HEK293 (cell line): Measurements from ENCODE around the gene DNAJC4.

Experiments used
- CTCF ChIA-PET: fragments of 350-600 bp; formaldehyde crosslinking; extraction: SDS; loops from one replicate; lab custom pipeline; 2021; ENCODE audit warnings: antibody characterized with exemption; lab: Yijun Ruan, JAX
- POLR2A ChIA-PET: fragments of 300-600 bp; formaldehyde crosslinking; extraction: SDS; loops from one replicate; lab custom pipeline; 2020; ENCODE audit warnings: antibody characterized with exemption, inconsistent platforms; lab: Yijun Ruan, JAX
- H3K27ac ChIP-seq: fragments of 200-500 bp; sonication (Bioruptor generic); 2 replicates; pipeline ENCODE4 v1.5.1; 2014; ENCODE audit warnings: low read depth, low read length, control low read depth, inconsistent platforms; ENCODE audit errors: extremely low read depth
- H3K36me3 ChIP-seq, 2 experiments: fragments of 200-500 bp in 1 of 2; sonication (Bioruptor generic) in 1 of 2; 1 replicate in 1 of 2; 2 replicates in 1 of 2; pipeline ENCODE4 v1.5.1; 2014 to 2017; ENCODE audit warnings: inconsistent platforms in 2 of 2, low read length in 2 of 2; ENCODE audit not compliant: control insufficient read depth in 2 of 2, insufficient read depth in 1 of 2
- H3K4me1 ChIP-seq: fragments of 200-500 bp; sonication (Bioruptor generic); 2 replicates; pipeline ENCODE4 v1.5.1; 2014; ENCODE audit warnings: mild to moderate bottlenecking, low read length, inconsistent platforms; ENCODE audit not compliant: control insufficient read depth, insufficient read depth
- H3K4me3 ChIP-seq: 2 replicates; pipeline ENCODE4 v1.5.1; 2011; ENCODE audit warnings: low read depth, mild to moderate bottlenecking, control low read depth, low read length, moderate library complexity
- H3K9me3 ChIP-seq: fragments of 200-500 bp; sonication (Bioruptor generic); 2 replicates; pipeline ENCODE4 v1.5.1; 2014; ENCODE audit warnings: low read depth, low read length, inconsistent platforms; ENCODE audit not compliant: control insufficient read depth, insufficient read depth
- FEZF1 ChIP-seq: fragments of 450-650 bp; formaldehyde crosslinking; IDR thresholded peaks from 2 replicates; pipeline ENCODE4 v1.5.1; 2016; ENCODE audit warnings: missing biosample characterization, missing genetic modification characterization
- GFI1B ChIP-seq: fragments of 450-650 bp; formaldehyde crosslinking; IDR thresholded peaks from 2 replicates; pipeline ENCODE4 v1.5.1; 2016; ENCODE audit warnings: missing biosample characterization, missing genetic modification characterization
- GLI2 ChIP-seq: fragments of 450-650 bp; formaldehyde crosslinking; IDR thresholded peaks from 2 replicates; pipeline ENCODE4; 2017; ENCODE audit warnings: missing biosample characterization, missing genetic modification characterization, low read depth, borderline replicate concordance
- GLIS1 ChIP-seq: fragments of 450-650 bp; formaldehyde crosslinking; IDR thresholded peaks from 2 replicates; pipeline ENCODE4 v1.5.1; 2016; ENCODE audit warnings: missing biosample characterization, missing genetic modification characterization
- HOXD13 ChIP-seq: sonication (generic); formaldehyde crosslinking; IDR thresholded peaks from 2 replicates; pipeline ENCODE4 v1.8.0; 2022; ENCODE audit warnings: missing genetic modification reagents, borderline replicate concordance
- IKZF3 ChIP-seq: fragments of 450-650 bp; IDR thresholded peaks from 2 replicates; pipeline ENCODE4 v1.5.0; 2018; ENCODE audit warnings: missing biosample characterization, mild to moderate bottlenecking, missing genetic modification characterization, moderate library complexity
- KLF8 ChIP-seq: fragments of 450-650 bp; formaldehyde crosslinking; IDR thresholded peaks from 2 replicates; pipeline ENCODE4 v1.5.1; 2016; ENCODE audit warnings: missing biosample characterization, missing genetic modification characterization
- OSR2 ChIP-seq: fragments of 450-650 bp; formaldehyde crosslinking; IDR thresholded peaks from 2 replicates; pipeline ENCODE4 v1.5.1; 2016; ENCODE audit warnings: missing biosample characterization, missing genetic modification characterization
- PBX3 ChIP-seq: sonication (generic); formaldehyde crosslinking; IDR thresholded peaks from 2 replicates; pipeline ENCODE4 v1.8.1; 2022; ENCODE audit warnings: mild to moderate bottlenecking, moderate library complexity, missing genetic modification reagents
- RBAK ChIP-seq: fragments of 450-650 bp; formaldehyde crosslinking; IDR thresholded peaks from 2 replicates; pipeline ENCODE4 v1.5.1; 2016; ENCODE audit warnings: missing biosample characterization, missing genetic modification characterization
- SCRT2 ChIP-seq: fragments of 450-650 bp; formaldehyde crosslinking; IDR thresholded peaks from 2 replicates; pipeline ENCODE4 v1.5.1; 2016; ENCODE audit warnings: missing biosample characterization, missing genetic modification characterization
- ZBTB21 ChIP-seq: fragments of 450-650 bp; formaldehyde crosslinking; IDR thresholded peaks from 2 replicates; pipeline ENCODE4 v1.5.1; 2017; ENCODE audit warnings: missing biosample characterization, missing genetic modification characterization
- ZFHX2 ChIP-seq: fragments of 450-650 bp; formaldehyde crosslinking; conservative IDR thresholded peaks from 2 replicates; pipeline ENCODE4 v1.5.1; 2016; ENCODE audit warnings: missing biosample characterization, missing genetic modification characterization
- ZFP37 ChIP-seq: fragments of 450-650 bp; formaldehyde crosslinking; IDR thresholded peaks from 2 replicates; pipeline ENCODE4 v1.5.1; 2016; ENCODE audit warnings: missing biosample characterization, missing genetic modification characterization
- ZFP69B ChIP-seq: fragments of 450-650 bp; formaldehyde crosslinking; IDR thresholded peaks from 2 replicates; pipeline ENCODE4 v1.5.1; 2016; ENCODE audit warnings: missing biosample characterization, missing genetic modification characterization
- ZNF174 ChIP-seq: fragments of 450-650 bp; formaldehyde crosslinking; IDR thresholded peaks from 2 replicates; pipeline ENCODE4 v1.5.0; 2017; ENCODE audit warnings: missing biosample characterization, mild to moderate bottlenecking, missing genetic modification characterization
- ZNF266 ChIP-seq: fragments of 450-650 bp; formaldehyde crosslinking; IDR thresholded peaks from 2 replicates; pipeline ENCODE4 v1.5.1; 2016; ENCODE audit warnings: missing biosample characterization, missing genetic modification characterization, low read depth
- ZNF341 ChIP-seq: fragments of 450-650 bp; formaldehyde crosslinking; IDR thresholded peaks from 2 replicates; pipeline ENCODE4; 2016; ENCODE audit warnings: low read depth, missing biosample characterization, missing genetic modification characterization
- ZNF350 ChIP-seq: fragments of 450-650 bp; formaldehyde crosslinking; IDR thresholded peaks from 2 replicates; pipeline ENCODE4 v1.5.0; 2017; ENCODE audit warnings: missing biosample characterization, mild to moderate bottlenecking, missing genetic modification characterization
- ZNF362 ChIP-seq: fragments of 450-650 bp; formaldehyde crosslinking; IDR thresholded peaks from 2 replicates; pipeline ENCODE4 v1.5.1; 2016; ENCODE audit warnings: missing biosample characterization, missing genetic modification characterization
- ZNF426 ChIP-seq: fragments of 450-650 bp; formaldehyde crosslinking; IDR thresholded peaks from 2 replicates; pipeline ENCODE4 v1.5.1; 2017; ENCODE audit warnings: missing biosample characterization, missing genetic modification characterization, mild to moderate bottlenecking, inconsistent platforms, moderate library complexity
- ZNF561 ChIP-seq: fragments of 450-650 bp; IDR thresholded peaks from 2 replicates; pipeline ENCODE4 v1.5.1; 2018; ENCODE audit warnings: missing biosample characterization, missing genetic modification characterization, borderline replicate concordance
- ZNF585B ChIP-seq: fragments of 450-650 bp; formaldehyde crosslinking; IDR thresholded peaks from 2 replicates; pipeline ENCODE4 v1.5.1; 2016; ENCODE audit warnings: missing biosample characterization, missing genetic modification characterization
- ZNF701 ChIP-seq: fragments of 450-650 bp; formaldehyde crosslinking; IDR thresholded peaks from 2 replicates; pipeline ENCODE4 v1.5.1; 2016; ENCODE audit warnings: missing biosample characterization, missing genetic modification characterization
- ZSCAN30 ChIP-seq: fragments of 450-650 bp; IDR thresholded peaks from 2 replicates; pipeline ENCODE4 v1.5.1; 2018; ENCODE audit warnings: missing biosample characterization, mild to moderate bottlenecking, missing genetic modification characterization, moderate library complexity
- TF ChIP-seq, protein P1 (sequence below): fragments of 450-650 bp; formaldehyde crosslinking; IDR thresholded peaks from 2 replicates; pipeline ENCODE4 v1.5.1; 2016; ENCODE audit warnings: missing biosample characterization, missing genetic modification characterization
- TF ChIP-seq, protein P2 (sequence below): fragments of 450-650 bp; formaldehyde crosslinking; IDR thresholded peaks from 2 replicates; pipeline ENCODE4 v1.5.1; 2017; ENCODE audit warnings: missing biosample characterization, missing genetic modification characterization
- TF ChIP-seq, protein P3 (sequence below): fragments of 450-650 bp; formaldehyde crosslinking; IDR thresholded peaks from 2 replicates; pipeline ENCODE4 v1.5.1; 2016; ENCODE audit warnings: missing biosample characterization, missing genetic modification characterization

DNAJC4 gene

DNA sequence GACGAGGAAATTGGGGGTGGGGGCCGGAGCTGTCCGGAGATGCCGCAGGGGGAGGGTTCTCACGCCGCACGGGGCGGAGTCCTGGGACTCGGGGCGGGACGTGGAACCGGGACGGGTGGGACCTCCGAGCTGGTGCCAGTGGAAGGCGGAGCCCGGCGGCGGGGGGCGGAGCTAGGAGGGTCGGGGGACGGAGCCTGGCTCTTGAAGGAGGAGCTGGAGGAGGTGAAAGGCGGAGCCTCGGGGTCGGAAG is 10.8 kb downstream of the DNAJC4 start (continued):
- no peak for TF ChIP-seq GLI2 (tag by site-specific recombination)
- TF ChIP-seq ZFP37 (tag by site-specific recombination), result no peak
- no peak for TF ChIP-seq ZNF266 (tag by site-specific recombination)
- no peak for TF ChIP-seq ZNF561 (tag by site-specific recombination)
- no peak for TF ChIP-seq ZNF701 (tag by site-specific recombination)

DNA sequence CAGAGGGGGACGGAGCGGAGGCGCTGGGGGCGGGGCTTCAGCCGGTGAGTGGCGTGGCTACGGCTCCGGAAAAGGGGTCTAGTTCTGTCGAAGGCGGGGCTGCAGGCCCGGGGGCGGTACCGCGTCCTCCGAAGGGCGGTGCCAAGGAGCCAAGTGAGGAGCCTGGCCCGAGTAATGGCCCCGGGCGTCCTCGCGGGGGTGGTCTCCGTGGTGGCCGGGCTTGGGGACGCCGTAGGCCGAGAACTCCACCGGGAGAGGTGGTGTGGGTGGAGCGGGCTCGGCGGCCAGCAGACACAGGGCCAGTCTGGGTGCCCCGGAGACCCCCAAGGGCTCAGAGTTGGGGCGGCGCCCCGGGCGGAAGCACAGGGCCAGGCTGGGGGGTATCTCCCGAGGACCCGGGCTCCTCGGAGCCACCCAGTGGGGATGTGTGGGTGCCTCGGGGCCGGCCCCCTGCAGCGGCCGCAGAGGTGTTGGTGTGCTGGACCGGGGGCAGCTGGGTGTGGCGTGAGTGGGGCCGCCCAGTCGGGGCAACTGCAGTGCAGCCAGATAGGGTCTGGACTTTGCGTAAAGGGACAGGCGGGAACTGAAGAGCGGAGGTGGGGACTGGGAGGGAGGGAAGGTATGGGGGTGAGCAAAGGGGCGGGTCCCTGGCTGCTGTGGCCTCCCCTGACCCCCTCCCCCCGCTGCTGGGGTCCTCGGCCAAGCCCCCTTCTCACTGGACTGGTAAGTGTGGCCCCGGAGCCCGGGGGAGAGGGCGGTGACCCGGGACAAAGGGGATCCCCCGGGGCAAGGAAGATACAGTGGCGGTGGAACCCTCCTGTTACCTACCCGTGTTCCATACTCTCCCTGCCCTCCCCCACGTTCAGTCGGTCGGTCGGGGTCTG is 11.4 kb downstream of the DNAJC4 start:
- ChIA-PET POLR2A (interaction anchor here (0.7 to 7.2 kb wide), 21 partner anchors 8 to 537 kb away, joined by 3 to 96 read pairs (median 6); partner anchors contain the start of genes BAD, CATSPERZ, ESRRA and NUDT22), CTCF (interaction anchor here (0.6 to 2.2 kb wide), 11 partner anchors 9 to 959 kb away, joined by 3 to 13 read pairs (median 4); no protein-coding TSS in a partner anchor)
- Histone ChIP-seq H3K4me3 (peak overlapping the region; percentile 75), H3K36me3 (peaks cover 0 to 43% of the 10 kb centered on the region in 2 experiments; a peak in 1 of 3 replicates), H3K9me3 (no peaks in the 10 kb centered on the region), H3K4me1 (no peaks in the 10 kb centered on the region), H3K27ac (peak overlapping the region; percentile 83; the same call in 1 of the 2 replicates)
- no peak for TF ChIP-seq SCRT2 (tag by site-specific recombination)
- TF ChIP-seq ZSCAN30 (tag by site-specific recombination), result no peak
- TF ChIP-seq ZNF350 (tag by site-specific recombination), result no peak
- TF ChIP-seq HOXD13 (CRISPR knock-in tag), result no peak
- no peak for TF ChIP-seq FEZF1 (tag by site-specific recombination)
- no peak for TF ChIP-seq ZNF266 (tag by site-specific recombination)
- TF ChIP-seq ZNF341 (tag by site-specific recombination), result peak; percentile 90
- TF ChIP-seq, protein P1, sequence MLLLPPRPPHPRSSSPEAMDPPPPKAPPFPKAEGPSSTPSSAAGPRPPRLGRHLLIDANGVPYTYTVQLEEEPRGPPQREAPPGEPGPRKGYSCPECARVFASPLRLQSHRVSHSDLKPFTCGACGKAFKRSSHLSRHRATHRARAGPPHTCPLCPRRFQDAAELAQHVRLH (tag by site-specific recombination), result no peak
- no peak for TF ChIP-seq RBAK
- peak; percentile 90 for TF ChIP-seq ZFHX2 (tag by site-specific recombination)
- TF ChIP-seq, protein P2, sequence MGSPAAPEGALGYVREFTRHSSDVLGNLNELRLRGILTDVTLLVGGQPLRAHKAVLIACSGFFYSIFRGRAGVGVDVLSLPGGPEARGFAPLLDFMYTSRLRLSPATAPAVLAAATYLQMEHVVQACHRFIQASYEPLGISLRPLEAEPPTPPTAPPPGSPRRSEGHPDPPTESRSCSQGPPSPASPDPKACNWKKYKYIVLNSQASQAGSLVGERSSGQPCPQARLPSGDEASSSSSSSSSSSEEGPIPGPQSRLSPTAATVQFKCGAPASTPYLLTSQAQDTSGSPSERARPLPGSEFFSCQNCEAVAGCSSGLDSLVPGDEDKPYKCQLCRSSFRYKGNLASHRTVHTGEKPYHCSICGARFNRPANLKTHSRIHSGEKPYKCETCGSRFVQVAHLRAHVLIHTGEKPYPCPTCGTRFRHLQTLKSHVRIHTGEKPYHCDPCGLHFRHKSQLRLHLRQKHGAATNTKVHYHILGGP (tag by site-specific recombination), result no peak
- TF ChIP-seq ZFP37 (tag by site-specific recombination), result no peak
- 0 out of 2 replicates have a peak, but pooled peaks have one; percentile 42 for TF ChIP-seq KLF8 (tag by site-specific recombination)
- peak; percentile 17; the same call in 1 of the 2 replicates for TF ChIP-seq ZFP69B
- TF ChIP-seq GLIS1 (tag by site-specific recombination), result peak; percentile 99
- TF ChIP-seq ZNF585B (tag by site-specific recombination), result no peak
- no peak for TF ChIP-seq ZBTB21
- no peak for TF ChIP-seq ZNF362 (tag by site-specific recombination)
- TF ChIP-seq GFI1B (tag by site-specific recombination), result no peak
- no peak for TF ChIP-seq ZNF426 (tag by site-specific recombination)
- no peak for TF ChIP-seq IKZF3 (tag by site-specific recombination)
- TF ChIP-seq PBX3 (CRISPR knock-in tag), result no peak
- TF ChIP-seq OSR2, result no peak
- TF ChIP-seq, protein P3, sequence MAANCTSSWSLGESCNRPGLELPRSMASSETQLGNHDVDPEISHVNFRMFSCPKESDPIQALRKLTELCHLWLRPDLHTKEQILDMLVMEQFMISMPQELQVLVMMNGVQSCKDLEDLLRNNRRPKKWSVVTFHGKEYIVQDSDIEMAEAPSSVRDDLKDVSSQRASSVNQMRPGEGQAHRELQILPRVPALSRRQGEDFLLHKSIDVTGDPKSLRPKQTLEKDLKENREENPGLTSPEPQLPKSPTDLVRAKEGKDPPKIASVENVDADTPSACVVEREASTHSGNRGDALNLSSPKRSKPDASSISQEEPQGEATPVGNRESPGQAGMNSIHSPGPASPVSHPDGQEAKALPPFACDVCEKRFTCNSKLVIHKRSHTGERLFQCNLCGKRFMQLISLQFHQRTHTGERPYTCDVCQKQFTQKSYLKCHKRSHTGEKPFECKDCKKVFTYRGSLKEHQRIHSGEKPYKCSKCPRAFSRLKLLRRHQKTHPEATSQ (tag by site-specific recombination), result no peak
- TF ChIP-seq ZNF174 (tag by site-specific recombination), result no peak
